Activated CD8-positive, alpha-beta memory T cell treated with anti-CD3 and anti-CD28 coated beads, Interleukin-2, amount 10 ng/mL, durations not matched to agents 7 days and 5 days (primary cell): ENCODE results near the gene IL1F10. TPM values are rescaled to one million over a fixed set of nuclear protein-coding genes. Genes with fewer than 3 reads are reported as not detected.

Experiments
- ATAC-seq: fragments of 150-1000 bp; cut with Tn5 transposase; one replicate; pipeline ENCODE4 v1.10.0; 2021; ENCODE audit warnings: moderate library complexity
- CTCF ChIA-PET: fragments of 350-600 bp; sonication (Branson Sonifier 250); formaldehyde crosslinking; loops from one replicate; lab custom pipeline; 2021; ENCODE audit warnings: antibody characterized with exemption; lab: Charles Lee
- DNase-seq: peaks from one replicate; pipeline ENCODE4 v3.0.0-alpha.2; 2020
- H3K27ac Mint-ChIP-seq: one replicate; pipeline ENCODE4 v1.8.0; 2021; ENCODE audit warnings: mild to moderate bottlenecking, mixed read lengths
- H3K27me3 Mint-ChIP-seq: one replicate; pipeline ENCODE4 v1.8.0; 2021; ENCODE audit warnings: mixed read lengths
- H3K36me3 Mint-ChIP-seq: one replicate; pipeline ENCODE4 v1.8.0; 2021; ENCODE audit warnings: mild to moderate bottlenecking, mixed read lengths
- H3K4me1 Mint-ChIP-seq: one replicate; pipeline ENCODE4 v1.8.0; 2021; ENCODE audit warnings: mixed read lengths
- H3K4me3 Mint-ChIP-seq: one replicate; pipeline ENCODE4 v1.8.0; 2021; ENCODE audit warnings: mild to moderate bottlenecking, moderate library complexity, mixed read lengths
- H3K9me3 Mint-ChIP-seq: one replicate; pipeline ENCODE4 v1.8.0; 2022; ENCODE audit warnings: low read depth, mixed read lengths
- total RNA-seq, 2 experiments: library from RNA; stranded (reverse); gene quantifications; one replicate each; pipeline ENCODE4 v1.2.3, GENCODE V29; 2021

Gene IL1F10
- total RNA-seq, 2 experiments from 2014 or later = not detected

DNA sequence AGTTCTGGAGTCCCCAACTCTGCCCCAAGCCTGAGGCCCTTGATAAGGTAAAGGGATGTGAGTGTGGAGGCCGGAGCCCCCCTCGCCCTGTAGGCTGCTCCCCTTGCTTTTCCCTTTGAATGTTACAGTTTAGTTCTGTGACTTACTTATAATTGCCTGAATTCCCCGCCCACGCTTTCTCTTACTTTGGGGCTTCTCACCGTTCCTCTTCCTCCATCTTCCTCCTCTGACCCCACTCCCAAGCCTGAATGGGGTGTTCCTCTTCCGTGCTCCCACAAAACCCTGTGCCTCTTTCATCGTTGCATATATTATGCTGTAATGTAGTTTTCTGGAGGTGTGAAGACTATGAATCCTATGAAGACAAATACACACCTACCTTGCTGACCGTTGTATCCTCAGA, 44.7 kb downstream of the IL1F10 start:
- Mint-ChIP-seq H3K27me3 (no peaks in the 10 kb centered on the region), H3K9me3 (no peaks in the 10 kb centered on the region), H3K4me3 (no peak overlapping the region), H3K27ac (no peak overlapping the region), H3K36me3 (peaks cover 6% of the 10 kb centered on the region), H3K4me1 (peaks cover 15% of the 10 kb centered on the region)
- ATAC-seq (no peak), DNase-seq (peak; percentile 1)
- CTCF ChIA-PET = interaction anchor here (0.7 to 1.4 kb wide), 3 partner anchors 26 to 127 kb away, joined by 3 to 5 read pairs (median 3); no protein-coding TSS in a partner anchor

DNA sequence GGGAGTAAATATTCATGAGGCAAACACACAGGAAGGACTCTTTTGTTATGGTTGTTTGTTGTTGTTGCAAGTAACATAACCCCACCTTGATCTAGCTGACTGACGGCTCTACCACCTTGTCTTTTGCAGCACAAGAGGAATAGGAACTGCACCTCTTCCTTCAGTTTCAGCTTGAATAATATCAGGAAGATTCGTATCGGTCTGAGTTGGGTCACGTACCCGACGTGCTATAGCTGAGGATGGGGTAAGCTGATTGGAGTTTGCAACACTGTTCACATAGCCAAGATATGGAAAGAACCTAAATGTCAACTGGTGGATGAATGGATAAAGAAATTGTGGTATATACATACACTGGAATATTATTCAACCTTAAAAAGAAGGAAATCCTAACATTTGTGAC, 45.1 kb downstream of the IL1F10 start:
- Mint-ChIP-seq H3K36me3 (peaks cover 6% of the 10 kb centered on the region), H3K4me1 (peaks cover 17% of the 10 kb centered on the region), H3K27ac (no peak overlapping the region), H3K9me3 (no peaks in the 10 kb centered on the region), H3K4me3 (no peak overlapping the region), H3K27me3 (no peaks in the 10 kb centered on the region)
- ATAC-seq (no peak), DNase-seq (peak; percentile 8)
- CTCF ChIA-PET = interaction anchor here (0.7 to 1.4 kb wide), 4 partner anchors 8 to 128 kb away, joined by 3 to 5 read pairs (median 4); no protein-coding TSS in a partner anchor

DNA sequence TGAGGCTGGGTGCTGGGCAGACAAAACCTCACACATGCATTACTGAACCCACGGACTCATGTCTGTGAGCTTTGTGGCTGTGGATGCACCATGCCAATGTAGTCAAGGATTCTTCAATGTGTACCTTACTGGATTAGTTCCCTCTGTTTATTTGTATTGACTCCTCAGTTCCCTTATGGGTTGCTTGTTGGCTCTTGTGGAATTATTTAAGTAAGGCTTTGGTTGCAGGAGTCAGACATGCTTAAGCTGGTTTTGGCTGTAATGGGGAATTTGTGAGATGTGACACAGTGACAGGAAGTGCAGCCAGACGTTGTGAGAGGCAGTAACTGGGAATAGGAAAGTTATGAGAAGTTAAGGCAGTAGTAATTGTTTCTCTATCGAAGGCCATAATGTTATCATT, 46.0 kb downstream of the IL1F10 start:
- peaks cover 6% of the 10 kb centered on the region for H3K36me3 Mint-ChIP-seq
- DNase-seq = peak; percentile 23
- peaks cover 16% of the 10 kb centered on the region for H3K4me1 Mint-ChIP-seq
- no peak overlapping the region for H3K27ac Mint-ChIP-seq
- H3K4me3 Mint-ChIP-seq = no peak overlapping the region
- no peaks in the 10 kb centered on the region for H3K27me3 Mint-ChIP-seq
- CTCF ChIA-PET = interaction anchor here (1.3 to 1.8 kb wide), 3 partner anchors 24 to 129 kb away, joined by 3 to 5 read pairs (median 4); no protein-coding TSS in a partner anchor
- no peak for ATAC-seq
- no peaks in the 10 kb centered on the region for H3K9me3 Mint-ChIP-seq

GRCh38 chr2:113114224-113114945, 46.6 kb downstream of the IL1F10 start:
- Mint-ChIP-seq H3K4me3 (no peak overlapping the region), H3K9me3 (no peaks in the 10 kb centered on the region), H3K27me3 (no peaks in the 10 kb centered on the region), H3K27ac (no peak overlapping the region), H3K4me1 (peaks cover 16% of the 10 kb centered on the region), H3K36me3 (peaks cover 4% of the 10 kb centered on the region)
- peak; percentile 21 for DNase-seq
- CTCF ChIA-PET = interaction anchor here (1.1 to 1.8 kb wide), 4 partner anchors 9 to 67 kb away, joined by 3 to 4 read pairs (median 4); no protein-coding TSS in a partner anchor
- no peak for ATAC-seq

DNA sequence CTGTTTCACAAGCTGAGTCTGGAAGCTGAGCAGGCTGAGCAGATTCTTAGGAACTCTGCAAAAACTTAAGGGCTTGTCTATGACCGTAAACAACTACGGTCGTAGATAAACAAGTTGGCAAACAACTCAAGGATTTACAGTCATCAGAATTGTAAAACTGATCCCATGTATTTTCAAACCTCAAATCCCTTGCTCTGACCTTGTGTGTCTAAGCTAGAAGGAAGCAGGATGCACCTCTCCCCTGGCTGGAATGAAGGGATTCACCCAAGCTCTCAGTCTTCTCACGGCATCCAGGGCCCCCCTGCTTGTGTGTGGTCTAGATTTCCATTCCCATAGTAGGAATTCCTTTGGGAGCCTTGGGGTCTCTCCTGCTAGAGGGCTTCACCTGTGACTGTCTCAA, 47.2 kb downstream of the IL1F10 start:
- no peak overlapping the region for H3K4me3 Mint-ChIP-seq
- H3K9me3 Mint-ChIP-seq = no peaks in the 10 kb centered on the region
- peaks cover 7% of the 10 kb centered on the region for H3K36me3 Mint-ChIP-seq
- H3K4me1 Mint-ChIP-seq = peaks cover 19% of the 10 kb centered on the region
- CTCF ChIA-PET = interaction anchor here (1.1 to 1.8 kb wide), 4 partner anchors 10 to 66 kb away, joined by 3 to 4 read pairs (median 4); no protein-coding TSS in a partner anchor
- no peak for ATAC-seq
- H3K27me3 Mint-ChIP-seq = no peaks in the 10 kb centered on the region
- peak; percentile 8 for DNase-seq
- no peak overlapping the region for H3K27ac Mint-ChIP-seq

DNA sequence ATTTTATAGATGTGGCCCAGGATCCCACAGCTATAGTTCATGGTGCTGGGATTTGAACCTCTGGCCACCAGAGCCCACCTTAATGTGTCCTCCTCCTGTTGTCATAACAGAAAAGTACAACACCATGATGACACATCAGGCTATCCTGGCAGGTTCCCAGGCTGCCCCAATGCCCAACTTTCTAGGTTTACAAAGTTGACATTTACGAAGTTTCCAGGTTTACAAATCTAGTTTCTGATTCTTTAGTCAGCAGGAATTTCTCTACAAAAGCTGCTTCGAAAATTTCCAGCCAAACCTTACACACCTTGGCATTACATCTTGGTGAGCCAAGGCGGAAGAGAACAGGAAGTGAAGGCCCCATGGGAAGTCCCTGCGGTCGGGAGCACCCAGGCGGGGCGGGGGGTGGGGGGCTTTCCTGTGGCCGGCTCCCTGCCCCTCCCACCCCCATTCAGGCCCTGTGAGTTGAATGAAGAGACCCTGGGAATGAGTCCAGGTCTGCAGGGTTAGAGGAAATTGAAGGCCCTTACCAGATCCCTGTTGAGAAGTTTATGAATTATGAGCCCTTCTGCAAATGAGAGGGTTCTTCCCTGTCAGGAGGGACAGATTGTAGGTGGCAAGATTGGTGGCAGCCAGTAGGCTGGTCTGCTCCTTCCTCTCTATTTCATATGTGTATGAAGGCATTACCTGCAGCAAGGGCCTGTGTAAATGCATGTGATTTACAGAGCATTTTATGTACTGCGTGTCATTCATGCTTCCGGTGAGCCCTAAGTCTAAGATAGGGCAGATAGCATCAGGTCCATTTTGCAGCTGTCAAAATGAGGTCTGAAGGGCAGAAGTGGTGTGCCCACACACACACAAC, 48.6 kb downstream of the IL1F10 start:
- peak overlapping the region; percentile 75 for H3K27ac Mint-ChIP-seq
- no peak overlapping the region for H3K4me3 Mint-ChIP-seq
- CTCF ChIA-PET = interaction anchor here (0.8 to 1.8 kb wide), 3 partner anchors 22 to 274 kb away, joined by 3 to 8 read pairs (median 4); no protein-coding TSS in a partner anchor
- no peaks in the 10 kb centered on the region for H3K9me3 Mint-ChIP-seq
- ATAC-seq (peak; percentile 46), DNase-seq (no peak)
- H3K27me3 Mint-ChIP-seq = no peaks in the 10 kb centered on the region
- H3K4me1 Mint-ChIP-seq = peaks cover 23% of the 10 kb centered on the region
- H3K36me3 Mint-ChIP-seq = peaks cover 8% of the 10 kb centered on the region

DNA sequence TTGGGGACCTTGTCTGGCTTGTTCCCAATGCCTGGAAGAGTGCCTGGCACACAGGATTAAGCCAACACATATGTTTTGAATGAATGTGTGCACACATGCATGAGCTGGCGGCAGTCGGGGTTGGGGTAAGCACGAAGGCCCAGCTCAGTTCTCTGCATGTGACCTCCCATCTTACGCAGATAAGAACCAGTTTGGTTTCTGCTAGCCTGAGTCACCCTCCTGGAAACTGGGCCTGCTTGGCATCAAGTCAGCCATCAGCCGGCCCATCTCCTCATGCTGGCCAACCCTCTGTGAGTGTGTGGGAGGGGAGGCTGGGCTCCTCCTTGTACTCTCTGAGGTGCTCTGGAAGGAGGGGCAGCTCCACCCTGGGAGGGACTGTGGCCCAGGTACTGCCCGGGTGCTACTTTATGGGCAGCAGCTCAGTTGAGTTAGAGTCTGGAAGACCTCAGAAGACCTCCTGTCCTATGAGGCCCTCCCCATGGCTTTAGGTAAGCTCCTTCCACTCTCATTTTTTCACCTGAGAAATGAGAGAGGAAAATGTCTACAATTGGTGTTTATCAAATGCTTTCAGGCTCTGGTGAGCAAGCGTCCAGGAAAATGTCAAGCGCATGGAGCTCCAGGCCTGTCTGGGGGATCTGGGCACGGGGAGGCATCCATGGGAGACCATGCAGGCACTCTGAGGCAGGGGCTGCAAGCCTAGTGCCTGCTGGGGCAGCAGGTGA, 49.9 kb downstream of the IL1F10 start:
- Mint-ChIP-seq H3K4me1 (peaks cover 23% of the 10 kb centered on the region), H3K27me3 (no peaks in the 10 kb centered on the region), H3K36me3 (peaks cover 8% of the 10 kb centered on the region), H3K27ac (no peak overlapping the region), H3K9me3 (no peaks in the 10 kb centered on the region), H3K4me3 (no peak overlapping the region)
- ATAC-seq = peak; percentile 52
- DNase-seq = peak; percentile 28
- CTCF ChIA-PET = interaction anchor here (0.7 to 1.8 kb wide), 5 partner anchors 19 to 307 kb away, joined by 3 to 8 read pairs (median 5); no protein-coding TSS in a partner anchor

- Mint-ChIP-seq H3K27ac (no peak overlapping the region), H3K27me3 (no peaks in the 10 kb centered on the region), H3K9me3 (no peaks in the 10 kb centered on the region), H3K36me3 (peaks cover 8% of the 10 kb centered on the region), H3K4me1 (peaks cover 25% of the 10 kb centered on the region), H3K4me3 (no peak overlapping the region)
- ATAC-seq = no peak
- no peak for DNase-seq
- CTCF ChIA-PET = interaction anchor here (0.8 to 1.8 kb wide), 6 partner anchors 15 to 308 kb away, joined by 4 to 8 read pairs (median 4); no protein-coding TSS in a partner anchor
Observed at GRCh38 chr2:113118263-113118657, 50.5 kb downstream of the IL1F10 start.

DNA sequence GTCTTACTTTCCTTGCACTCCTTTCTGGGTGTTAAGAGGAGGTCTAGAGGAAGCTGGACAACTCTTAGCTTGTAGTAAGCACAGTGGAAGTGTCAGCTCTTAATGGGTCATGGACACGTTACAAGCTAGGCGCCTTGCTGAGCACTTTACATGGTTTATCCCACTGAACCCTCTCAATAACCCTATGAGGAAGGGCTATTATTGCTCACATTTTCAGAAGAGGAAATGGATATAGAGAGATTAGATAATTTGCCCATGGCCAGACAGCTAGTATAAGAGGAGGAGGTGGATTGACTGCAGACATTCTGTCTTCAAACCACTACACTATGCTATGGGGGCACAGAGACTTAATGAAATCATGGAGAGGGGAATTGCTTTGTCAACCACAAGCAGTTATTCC, 51.3 kb downstream of the IL1F10 start:
- Mint-ChIP-seq H3K9me3 (no peaks in the 10 kb centered on the region), H3K27me3 (no peaks in the 10 kb centered on the region), H3K4me3 (no peak overlapping the region), H3K27ac (no peak overlapping the region), H3K36me3 (peaks cover 8% of the 10 kb centered on the region), H3K4me1 (peaks cover 34% of the 10 kb centered on the region)
- CTCF ChIA-PET = interaction anchor here (0.8 to 1.6 kb wide), 4 partner anchors 15 to 251 kb away, joined by 3 to 7 read pairs (median 4); no protein-coding TSS in a partner anchor
- DNase-seq = peak; percentile 12
- ATAC-seq = no peak

GRCh38 chr2:113120861-113121260, 53.1 kb downstream of the IL1F10 start:
- no peaks in the 10 kb centered on the region for H3K9me3 Mint-ChIP-seq
- no peak overlapping the region for H3K27ac Mint-ChIP-seq
- DNase-seq (no peak), ATAC-seq (no peak)
- H3K4me1 Mint-ChIP-seq = peaks cover 51% of the 10 kb centered on the region
- no peak overlapping the region for H3K4me3 Mint-ChIP-seq
- H3K27me3 Mint-ChIP-seq = no peaks in the 10 kb centered on the region
- peaks cover 8% of the 10 kb centered on the region for H3K36me3 Mint-ChIP-seq
- CTCF ChIA-PET = interaction anchor here (0.8 to 1.7 kb wide), 3 partner anchors 15 to 79 kb away, joined by 3 read pairs; no protein-coding TSS in a partner anchor

GRCh38 chr2:113122364-113122763, 54.6 kb downstream of the IL1F10 start:
- ATAC-seq (no peak), DNase-seq (no peak)
- H3K9me3 Mint-ChIP-seq = no peaks in the 10 kb centered on the region
- H3K36me3 Mint-ChIP-seq = peaks cover 6% of the 10 kb centered on the region
- peaks cover 48% of the 10 kb centered on the region for H3K4me1 Mint-ChIP-seq
- H3K27me3 Mint-ChIP-seq = no peaks in the 10 kb centered on the region
- no peak overlapping the region for H3K27ac Mint-ChIP-seq
- CTCF ChIA-PET = interaction anchor here (0.8 to 1.7 kb wide), 4 partner anchors 13 to 82 kb away, joined by 3 to 4 read pairs (median 4); no protein-coding TSS in a partner anchor
- H3K4me3 Mint-ChIP-seq = no peak overlapping the region

GRCh38 chr2:113123726-113124125, 56.0 kb downstream of the IL1F10 start:
- CTCF ChIA-PET = interaction anchor here (1.1 to 3.8 kb wide), 4 partner anchors 13 to 50 kb away, joined by 4 to 24 read pairs (median 6); partner anchors contain the start of gene PSD4
- DNase-seq (no peak), ATAC-seq (no peak)
- H3K9me3 Mint-ChIP-seq = no peaks in the 10 kb centered on the region
- H3K27ac Mint-ChIP-seq = peak overlapping the region; percentile 20
- no peaks in the 10 kb centered on the region for H3K27me3 Mint-ChIP-seq
- H3K4me3 Mint-ChIP-seq = no peak overlapping the region
- peaks cover 41% of the 10 kb centered on the region for H3K4me1 Mint-ChIP-seq
- peaks cover 5% of the 10 kb centered on the region for H3K36me3 Mint-ChIP-seq
